A673 (cell line): ENCODE results near the gene AARS1.
"Not testable (repeated sequence)": the region's sequence is repeated elsewhere in the genome, so short reads cannot be mapped to it uniquely, and the experiment has no call there.

Experiments used
- EZH2 ChIP-seq: fragments of 200-600 bp; sonication (generic); IDR thresholded peaks from 2 replicates; pipeline ENCODE4 v1.6.1; 2017; ENCODE audit warnings: borderline replicate concordance, low read depth, mild to moderate bottlenecking, mixed read lengths, antibody characterized with exemption, low read length; ENCODE audit not compliant: poor library complexity, severe bottlenecking
- TF ChIP-seq, protein P1 (sequence below): fragments of 300-800, 200-600 bp; sonication (generic); conservative IDR thresholded peaks from 2 replicates; pipeline ENCODE4 v1.5.1; 2017; ENCODE audit warnings: low read depth, mild to moderate bottlenecking, antibody characterized with exemption, low read length, moderate library complexity, mixed read lengths

DNA sequence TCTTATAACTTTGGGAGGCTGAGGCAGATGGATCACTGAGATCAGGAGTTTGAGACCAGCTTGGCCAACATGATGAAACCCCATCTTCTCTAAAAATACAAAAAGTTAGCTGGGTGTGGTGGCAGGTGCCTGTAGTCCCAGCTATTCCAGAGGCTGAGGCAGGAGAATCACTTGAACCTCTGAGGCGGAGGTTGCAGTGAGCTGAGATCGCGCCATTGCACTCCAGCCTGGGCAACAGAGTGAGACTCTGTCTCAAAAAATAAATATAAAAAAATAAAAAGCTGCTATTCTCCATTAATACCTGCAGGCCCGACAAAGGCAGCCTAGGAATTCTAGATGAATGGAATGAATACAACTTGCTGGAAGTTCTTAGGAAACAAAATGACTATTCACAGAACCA, 39.6 kb downstream of the AARS1 start:
- TF ChIP-seq, protein P1, sequence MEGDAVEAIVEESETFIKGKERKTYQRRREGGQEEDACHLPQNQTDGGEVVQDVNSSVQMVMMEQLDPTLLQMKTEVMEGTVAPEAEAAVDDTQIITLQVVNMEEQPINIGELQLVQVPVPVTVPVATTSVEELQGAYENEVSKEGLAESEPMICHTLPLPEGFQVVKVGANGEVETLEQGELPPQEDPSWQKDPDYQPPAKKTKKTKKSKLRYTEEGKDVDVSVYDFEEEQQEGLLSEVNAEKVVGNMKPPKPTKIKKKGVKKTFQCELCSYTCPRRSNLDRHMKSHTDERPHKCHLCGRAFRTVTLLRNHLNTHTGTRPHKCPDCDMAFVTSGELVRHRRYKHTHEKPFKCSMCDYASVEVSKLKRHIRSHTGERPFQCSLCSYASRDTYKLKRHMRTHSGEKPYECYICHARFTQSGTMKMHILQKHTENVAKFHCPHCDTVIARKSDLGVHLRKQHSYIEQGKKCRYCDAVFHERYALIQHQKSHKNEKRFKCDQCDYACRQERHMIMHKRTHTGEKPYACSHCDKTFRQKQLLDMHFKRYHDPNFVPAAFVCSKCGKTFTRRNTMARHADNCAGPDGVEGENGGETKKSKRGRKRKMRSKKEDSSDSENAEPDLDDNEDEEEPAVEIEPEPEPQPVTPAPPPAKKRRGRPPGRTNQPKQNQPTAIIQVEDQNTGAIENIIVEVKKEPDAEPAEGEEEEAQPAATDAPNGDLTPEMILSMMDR, result not testable (repeated sequence)
- not testable (repeated sequence) for TF ChIP-seq EZH2
